Body of pancreas (tissue), 4 donors: ENCODE results near the gene CSTB. TPM values are rescaled to one million over a fixed set of nuclear protein-coding genes. Genes with fewer than 3 reads are reported as not detected.

ENCODE experiments used
- ATAC-seq: fragments of 150-250 bp; one replicate; pipeline ENCODE4 v1.9.1; 2016
- DNase-seq, 4 donors: peaks; one replicate each; pipeline ENCODE4 v3.0.0-alpha.2; 2019
- H3K27ac ChIP-seq, 4 donors: fragments of 200-600 bp; sonication (generic); 1 replicate in 3 of 4; 2 replicates in 1 of 4; pipeline versions ENCODE4 v1.5.1 to v1.6.1; 2016 to 2019; ENCODE audit warnings: mild to moderate bottlenecking in 1 of 4, mixed read lengths in 1 of 4, moderate library complexity in 1 of 4
- H3K27me3 ChIP-seq, 2 donors: fragments of 200-600 bp; sonication (generic); one replicate each; pipeline ENCODE4 v1.6.0; 2016; ENCODE audit warnings: mild to moderate bottlenecking in 1 of 2
- H3K36me3 ChIP-seq, 2 donors: fragments of 200-600 bp; sonication (generic); replicated peaks in 1 of 2; 2 replicates each; pipeline ENCODE4 v1.5.1; 2016; ENCODE audit warnings: low read depth in 2 of 2; ENCODE audit not compliant: insufficient read depth in 1 of 2
- H3K4me1 ChIP-seq: fragments of 200-600 bp; sonication (generic); one replicate; pipeline ENCODE4 v1.6.0; 2016
- H3K4me3 ChIP-seq, 2 donors: fragments of 200-600 bp; sonication (generic); 1 replicate in 1 of 2; 2 replicates in 1 of 2; pipeline ENCODE4 v1.5.1; 2016 to 2019
- H3K9me3 ChIP-seq, 3 donors: fragments of 200-600 bp; sonication (generic); 1 replicate in 2 of 3; 2 replicates in 1 of 3; pipeline ENCODE4 v1.5.1; 2016
- CTCF ChIP-seq, 7 experiments: fragments of 450-650 bp in 4 of 7; fragments of 200-600 bp in 3 of 7; sonication (generic) in 3 of 7; IDR thresholded peaks; one replicate each; pipeline ENCODE4 v1.5.1; 2016 to 2019; ENCODE audit warnings: antibody characterized with exemption in 7 of 7
- POLR2A ChIP-seq, 3 donors: fragments of 450-650 bp; IDR thresholded peaks; one replicate each; pipeline ENCODE4 v1.6.1; 2016; ENCODE audit warnings: antibody characterized with exemption in 3 of 3, mild to moderate bottlenecking in 2 of 3
- WGBS, 2 donors: methylation state at CpG; one replicate each; pipeline ENCODE4 v1.1.5; 2017; 5-methylcytosine and 5-hydroxymethylcytosine counted together
- intact Hi-C: fragments of 100-400 bp; cut with DNase I; formaldehyde crosslinking; loops from one replicate; pipeline ENCODE4 v1.15.1; 2023
- total RNA-seq, 2 donors: library from RNA; depleted of rRNA; stranded (reverse); fragments of >200 nt; gene quantifications; one replicate each; pipeline ENCODE4 v1.1.0, GENCODE V29; 2016

The CSTB gene
- total RNA-seq, 2 donors from 2014 or later = 8.6 to 11.9 TPM

DNA sequence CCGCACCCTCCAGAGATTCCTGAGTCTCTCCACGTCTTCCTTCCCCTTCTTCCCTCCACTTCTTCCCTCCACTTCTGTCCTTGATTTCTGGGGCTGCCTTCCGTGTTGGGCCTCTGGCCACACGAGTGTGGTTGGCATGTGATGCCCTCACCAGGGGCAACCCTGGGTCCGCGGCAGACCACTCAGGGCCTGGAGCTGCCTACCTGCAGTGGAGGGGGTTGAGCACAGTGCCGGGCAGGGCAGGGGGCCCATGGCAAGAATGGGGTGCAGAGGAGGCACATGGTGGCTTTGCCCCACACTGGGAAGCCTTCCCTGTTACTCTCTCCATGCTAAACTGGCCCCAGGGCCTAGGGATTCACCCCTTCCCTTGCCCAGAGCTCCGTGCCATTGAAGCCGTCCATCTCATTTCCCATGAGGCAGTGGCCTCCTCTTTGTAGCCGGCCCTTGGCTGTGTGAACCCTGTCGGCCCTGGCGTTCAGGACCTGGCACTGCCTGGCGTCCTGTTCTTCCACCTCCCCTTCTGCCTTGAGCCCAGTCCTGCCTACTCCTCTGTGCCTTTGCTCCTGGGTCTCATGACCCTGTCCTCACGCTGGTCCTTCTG lies 26.7 kb upstream of the CSTB start:
- DNase-seq (no peak), ATAC-seq (no peak)
- WGBS, 2 donors = 82 to 89% methylated on average over 14 of the region's 14 CpGs
- TF ChIP-seq CTCF (IDR thresholded peaks at IDR 0.05) (no peak), POLR2A (IDR thresholded peaks at IDR 0.05) (no peak)
- no peak overlapping the region for H3K27ac ChIP-seq
- intact Hi-C loops = no loop called here
- no peaks in the 10 kb centered on the region for H3K27me3 ChIP-seq
- no peaks in the 10 kb centered on the region for H3K9me3 ChIP-seq
- no peak overlapping the region for H3K4me3 ChIP-seq
- no peaks in the 10 kb centered on the region for H3K4me1 ChIP-seq
- peaks cover 4 to 26% of the 10 kb centered on the region in 2 donors for H3K36me3 ChIP-seq

GRCh38 chr21:43801006-43801783 lies 25.1 kb upstream of the CSTB start:
- H3K4me1 ChIP-seq = no peaks in the 10 kb centered on the region
- ATAC-seq (no peak), DNase-seq (no peak)
- no peaks in the 10 kb centered on the region for H3K27me3 ChIP-seq
- peaks cover 18 to 34% of the 10 kb centered on the region in 2 donors for H3K36me3 ChIP-seq
- no peak overlapping the region for H3K4me3 ChIP-seq
- no peaks in the 10 kb centered on the region for H3K9me3 ChIP-seq
- intact Hi-C loops = no loop called here
- 93 to 95% methylated on average over 41 to 42 of the region's 42 CpGs for WGBS, 2 donors
- TF ChIP-seq POLR2A (IDR thresholded peaks at IDR 0.05) (no peak), CTCF (IDR thresholded peaks at IDR 0.05) (no peak)
- H3K27ac ChIP-seq = no peak overlapping the region

- Histone ChIP-seq H3K36me3 (peaks cover 18 to 36% of the 10 kb centered on the region in 2 donors), H3K27me3 (no peaks in the 10 kb centered on the region), H3K9me3 (no peaks in the 10 kb centered on the region), H3K27ac (no peak overlapping the region), H3K4me1 (no peaks in the 10 kb centered on the region), H3K4me3 (no peak overlapping the region)
- intact Hi-C loops = no loop called here
- no peak for DNase-seq
- ATAC-seq = no peak
- WGBS, 2 donors = 84 to 94% methylated on average over 13 to 14 of the region's 14 CpGs
- no peak for TF ChIP-seq POLR2A (IDR thresholded peaks at IDR 0.05)
- no peak for TF ChIP-seq CTCF (IDR thresholded peaks at IDR 0.05)
Observed at GRCh38 chr21:43800566-43800965, 24.5 kb upstream of the CSTB start.

DNA sequence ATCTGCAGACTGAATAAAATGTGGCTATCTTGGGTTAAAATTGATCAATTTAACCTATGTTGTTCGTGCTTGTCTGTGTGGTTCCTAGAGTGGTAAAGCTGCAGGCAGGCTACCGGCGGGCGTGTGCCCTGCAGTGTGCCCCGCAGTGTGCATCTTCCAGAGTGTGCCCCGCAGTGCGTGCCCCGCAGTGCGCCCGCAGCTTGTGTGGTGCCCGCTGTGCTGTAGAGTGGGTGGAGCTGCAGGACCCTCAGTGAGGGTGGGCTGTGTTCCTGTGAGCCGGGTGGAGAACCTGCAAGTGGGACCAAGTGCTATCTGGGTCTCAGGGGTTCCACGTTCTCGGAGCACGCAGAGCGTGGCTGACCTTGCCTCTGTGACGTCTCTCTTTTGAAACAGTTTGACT lies 24.0 kb upstream of the CSTB start:
- DNase-seq = no peak
- Histone ChIP-seq H3K9me3 (no peaks in the 10 kb centered on the region), H3K4me1 (no peaks in the 10 kb centered on the region), H3K36me3 (peaks cover 18 to 37% of the 10 kb centered on the region in 2 donors), H3K27me3 (no peaks in the 10 kb centered on the region), H3K4me3 (no peak overlapping the region), H3K27ac (no peak overlapping the region)
- ATAC-seq = no peak
- TF ChIP-seq CTCF (IDR thresholded peaks at IDR 0.05) = no peak
- no peak for TF ChIP-seq POLR2A (IDR thresholded peaks at IDR 0.05)
- intact Hi-C loops = no loop called here
- WGBS, 2 donors = 92 to 95% methylated on average over 11 to 17 of the region's 17 CpGs
